ENCODE measurements around the gene G3BP1. TPM values are rescaled to one million over a fixed set of nuclear protein-coding genes. Genes with fewer than 3 reads are reported as not detected.

The G3BP1 gene
- total and polyA plus RNA-seq, 2 of the 13 experiments (the other 11 are each of a cell fraction or from before 2014, with no cell fraction given): 36.7 to 320 TPM

- Histone ChIP-seq H3K4me3 (replicated peaks in 1 of 3; ENCODE audit: insufficient read depth in 1 of 3, low read depth in 2 of 3, low read length in 3 of 3) (peak overlapping the region in 2 of 3 experiments; percentile 1 to 49; a peak in 1 of 6 replicates), H3K27me3 (ENCODE audit: control insufficient read depth in 1 of 2, insufficient read depth in 2 of 2, low read length in 2 of 2) (no peaks in the 10 kb centered on the region), H3K9me3 (ENCODE audit: low read length) (no peaks in the 10 kb centered on the region), H3K9ac (ENCODE audit: insufficient read depth, low read depth, low read length) (peak overlapping the region; percentile 59), H3K4me1 (ENCODE audit: insufficient read depth, low read length) (peaks cover 53% of the 10 kb centered on the region), H4K20me1 (ENCODE audit: insufficient read depth, low read length) (no peaks in the 10 kb centered on the region), H3K79me2 (ENCODE audit: insufficient read depth, low read length) (peaks cover 2% of the 10 kb centered on the region), H3K27ac (ENCODE audit: extremely low read length, insufficient read depth, low read length) (peak overlapping the region; percentile 93), H3K4me2 (ENCODE audit: low read depth, low read length) (peak overlapping the region; percentile 70), H2AFZ (ENCODE audit: low read length) (no peak overlapping the region), H3K36me3 (replicated peaks in 1 of 2; ENCODE audit: control insufficient read depth in 1 of 2, insufficient read depth in 2 of 2, low read length in 2 of 2) (peaks cover 0 to 2% of the 10 kb centered on the region in 2 experiments; a peak in 3 of 5 replicates)
- ChIA-PET POLR2A (interaction anchor here (4.7 kb wide), 1 partner anchor 48 kb away, joined by 73 read pairs; the partner anchor contains the start of gene G3BP1), CTCF (ENCODE audit: low intra/inter-chr PET ratio, low total read pairs) (no interaction called here)
- 6% methylated on average over 1 of the region's 1 CpG for WGBS (ENCODE audit: low lambda C conversion rate)
- ATAC-seq (peak; percentile 85), DNase-seq (ENCODE audit: low spot score) (peak; percentile 98), FAIRE-seq (peak; percentile 99)
- in situ Hi-C loops (cut with HindIII; ENCODE audit: extremely low pct_ligation_motif_present, low pct_unique_long_range_greater_than_20kb) (no loop called here), intact Hi-C loops (cut with micrococcal nuclease; ENCODE audit: unreplicated experiment) (loop anchor here (2.0 kb wide), 1 partner anchor 48 kb away; no protein-coding TSS in a partner anchor)
- no TSS peak for BruUV-seq (replicated peaks)
- TF ChIP-seq ESRRA (CRISPR knock-in tag; IDR thresholded peaks at IDR 0.05; ENCODE audit: low read depth): 0 out of 2 replicates have a peak, but pooled peaks have one; percentile 35
- peak; percentile 20; the same call in 1 of the 2 replicates for TF ChIP-seq SP5 (CRISPR knock-in tag; IDR thresholded peaks at IDR 0.05; ENCODE audit: borderline replicate concordance, low read depth)
- 0 out of 2 replicates have a peak, but pooled peaks have one; percentile 24 for TF ChIP-seq PRDM10 (CRISPR knock-in tag; IDR thresholded peaks at IDR 0.05; ENCODE audit: low read depth)
- TF ChIP-seq JARID2 (CRISPR knock-in tag; IDR thresholded peaks at IDR 0.05; ENCODE audit: insufficient replicate concordance): no peak
- peak; percentile 28; the same call in 1 of the 2 replicates for TF ChIP-seq PPARG (CRISPR knock-in tag; conservative IDR thresholded peaks at IDR 0.05)
- TF ChIP-seq ZBTB7B (CRISPR knock-in tag; IDR thresholded peaks at IDR 0.05): peak; percentile 83
- peak; percentile 44 for TF ChIP-seq SKI (IDR thresholded peaks at IDR 0.05; ENCODE audit: partially characterized antibody)
- TF ChIP-seq ZNF574 (CRISPR knock-in tag; IDR thresholded peaks at IDR 0.05): 0 out of 2 replicates have a peak, but pooled peaks have one; percentile 19
- TF ChIP-seq MAX (IDR thresholded peaks at IDR 0.05): peak; percentile 42
- no peak for TF ChIP-seq ZNF674 (CRISPR knock-in tag; IDR thresholded peaks at IDR 0.05; ENCODE audit: low read depth)
- TF ChIP-seq ASH2L (IDR thresholded peaks at IDR 0.05; ENCODE audit: insufficient read length, low read depth, low read length): peak; percentile 24
- TF ChIP-seq NCOA2 (CRISPR knock-in tag; IDR thresholded peaks at IDR 0.05): peak; percentile 79
- peak; percentile 74; the same call in 1 of the 2 replicates for TF ChIP-seq ZNF331 (CRISPR knock-in tag; IDR thresholded peaks at IDR 0.05)
- TF ChIP-seq HIC2 (CRISPR knock-in tag; IDR thresholded peaks at IDR 0.05; ENCODE audit: low read depth): no peak
- peak; percentile 23; the same call in 1 of the 2 replicates for TF ChIP-seq DPF2 (CRISPR knock-in tag; IDR thresholded peaks at IDR 0.05; ENCODE audit: borderline replicate concordance, low read depth)
- no peak for TF ChIP-seq CREB1 (IDR thresholded peaks at IDR 0.05)
- TF ChIP-seq CREB1 (CRISPR knock-in tag; IDR thresholded peaks at IDR 0.05): peak; percentile 51
Observed at GRCh38 chr5:151820903-151821302, 49.1 kb downstream of the G3BP1 start.

Measured in HepG2 (cell line).